ENCODE data around the gene GNG3. TPM values are rescaled to one million over a fixed set of nuclear protein-coding genes. Genes with fewer than 3 reads are reported as not detected.
"Not testable (repeated sequence)": the region's sequence is repeated elsewhere in the genome, so short reads cannot be mapped to it uniquely, and the experiment has no call there.

Gene GNG3
- total RNA-seq, 4 donors from 2014 or later = 0.52 TPM; not detected in 3

- no peaks in the 10 kb centered on the region for H3K9me3 ChIP-seq
- peak overlapping the region; percentile 34 to 45 for H3K4me3 ChIP-seq
- no peak for DNase-seq
Observed at GRCh38 chr11:62687508-62688396, 19.7 kb upstream of the GNG3 start.

GRCh38 chr11:62688491-62688890, 19.0 kb upstream of the GNG3 start:
- peak overlapping the region; percentile 87 to 89 for H3K27ac ChIP-seq
- TF ChIP-seq CTCF (IDR thresholded peaks at IDR 0.05) = no peak
- no peak for DNase-seq
- no peaks in the 10 kb centered on the region for H3K4me1 ChIP-seq
- H3K36me3 ChIP-seq = no peaks in the 10 kb centered on the region
- intact Hi-C loops (cut with DNase I; ENCODE audit: low total_unique reads) = no loop called here
- H3K4me3 ChIP-seq = peak overlapping the region; percentile 34 to 45
- H3K9me3 ChIP-seq = no peaks in the 10 kb centered on the region
- no peaks in the 10 kb centered on the region for H3K27me3 ChIP-seq

More at GRCh38 chr11:62687508-62688396, 19.7 kb upstream of the GNG3 start:
- Histone ChIP-seq H3K36me3 (no peaks in the 10 kb centered on the region), H3K27ac (peak overlapping the region; percentile 87 to 89), H3K4me1 (no peaks in the 10 kb centered on the region), H3K27me3 (no peaks in the 10 kb centered on the region)
- intact Hi-C loops (cut with DNase I; ENCODE audit: low total_unique reads) = no loop called here
- TF ChIP-seq CTCF (IDR thresholded peaks at IDR 0.05) (no peak), POLR2A (IDR thresholded peaks at IDR 0.05) (peak in 1 of 2 donors; percentile 21)

- peak; percentile 94 to 98 for DNase-seq
- intact Hi-C loops (cut with DNase I; ENCODE audit: low total_unique reads) = loop anchor here (10.0 kb wide), 1 partner anchor 305 kb away; no protein-coding TSS in a partner anchor
- peak within 1 kb of the TSS; percentile 34 to 45 for H3K4me3 ChIP-seq
- H3K4me1 ChIP-seq = no peaks in the 10 kb centered on the region
- no peaks in the 10 kb centered on the region for H3K36me3 ChIP-seq
- H3K27ac ChIP-seq = peak within 1 kb of the TSS; percentile 87 to 89
- H3K9me3 ChIP-seq = no peaks in the 10 kb centered on the region
- TF ChIP-seq POLR2A (IDR thresholded peaks at IDR 0.05) (peak; percentile 58 to 68), CTCF (IDR thresholded peaks at IDR 0.05) (peak in 1 of 4 experiments; percentile 16)
- H3K27me3 ChIP-seq = no peaks in the 10 kb centered on the region
Observed at GRCh38 chr11:62689421-62690183, 17.9 kb upstream of the GNG3 start, which contains the start of gene LRRN4CL. TSS of gene LRRN4CL (minus strand) at chr11:62689530. CDS start at chr11:62688508, 1,022 bp downstream.

- DNase-seq, H3K27ac ChIP-seq, H3K9me3 ChIP-seq, H3K36me3 ChIP-seq, H3K27me3 ChIP-seq, H3K4me1 ChIP-seq, H3K4me3 ChIP-seq: not testable (repeated sequence)
- intact Hi-C loops (cut with DNase I; ENCODE audit: low total_unique reads) = loop anchor here (10.0 kb wide), 1 partner anchor 309 kb away; no protein-coding TSS in a partner anchor
Observed at GRCh38 chr11:62693624-62694023, 13.9 kb upstream of the GNG3 start.

GRCh38 chr11:62694455-62695167, 12.9 kb upstream of the GNG3 start:
- Histone ChIP-seq H3K27me3 (no peaks in the 10 kb centered on the region), H3K9me3 (no peaks in the 10 kb centered on the region), H3K36me3 (no peaks in the 10 kb centered on the region), H3K27ac (peak overlapping the region in 1 of 2 donors; percentile 38), H3K4me1 (no peaks in the 10 kb centered on the region), H3K4me3 (no peak overlapping the region)
- peak; percentile 80 to 86 for DNase-seq
- TF ChIP-seq CTCF (IDR thresholded peaks at IDR 0.05) = peak; percentile 66 to 83 (median 77)
- no peak for TF ChIP-seq POLR2A (IDR thresholded peaks at IDR 0.05)
- intact Hi-C loops (cut with DNase I; ENCODE audit: low total_unique reads) = loop anchor here (10.0 kb wide), 1 partner anchor 310 kb away; no protein-coding TSS in a partner anchor

All from uterus (tissue), 4 donors.